K562 treated with DMSO at 1 percent for 4 hours (cell line): Measurements from ENCODE around the gene DKC1. TPM values are rescaled to one million over a fixed set of nuclear protein-coding genes. Genes with fewer than 3 reads are reported as not detected.

Experiments
- total RNA-seq: library from RNA; unstranded; fragments of 300-600 nt; gene quantifications from 2 replicates; pipeline ENCODE4 v1.2.3, GENCODE V29; 2022; ENCODE audit not compliant: insufficient read depth

Gene DKC1
- total RNA-seq = 79.4 and 94.2 TPM in 2 replicates

GRCh38 chrX:154762537-154763296, at the start of gene DKC1:
Gene DKC1 (plus strand): TSS chrX:154762864. CDS start chrX:154762966, 102 bp downstream.

GRCh38 chrX:154750301-154751202, 12.1 kb upstream of the DKC1 start, which contains the start of gene GAB3:
Gene GAB3 (minus strand): TSS chrX:154751077. CDS start chrX:154751025, 52 bp downstream.

GRCh38 chrX:154804957-154805695, 42.5 kb downstream of the DKC1 start, which contains the start of gene MPP1:
Gene MPP1 (minus strand): TSS chrX:154805485. CDS start chrX:154805373, 112 bp downstream.

Other genes starting within 250 kb of the DKC1 start
- gene FAM3A, start 246.6 kb upstream of the DKC1 start, total RNA-seq = 84.1 and 87.0 TPM in 2 replicates
- 233 and 273 TPM in 2 replicates for gene G6PD, start 216.0 kb upstream of the DKC1 start, total RNA-seq
- gene IKBKG, start 215.2 kb upstream of the DKC1 start, total RNA-seq = 38.5 and 40.3 TPM in 2 replicates
- gene CTAG1A, start 177.7 kb upstream of the DKC1 start, total RNA-seq = not detected in 2 replicates
- gene CTAG1B, start 143.6 kb upstream of the DKC1 start, total RNA-seq = not detected in 2 replicates
- 30.2 and 37.9 TPM in 2 replicates for gene CTAG2, start 109.3 kb upstream of the DKC1 start, total RNA-seq
- 7.2 and 12.8 TPM in 2 replicates for gene GAB3, start 11.8 kb upstream of the DKC1 start, total RNA-seq
- gene MPP1, start 42.6 kb downstream of the DKC1 start, total RNA-seq = 312 and 360 TPM in 2 replicates
- gene SMIM9, start 71.8 kb downstream of the DKC1 start, total RNA-seq = not detected in 2 replicates
- not detected in 2 replicates for gene F8A1, start 123.5 kb downstream of the DKC1 start, total RNA-seq